HEK293T (cell line): ENCODE results near the gene KIRREL1.

Experiments
- CTCF ChIA-PET: fragments of 350-600 bp; formaldehyde crosslinking; extraction: SDS; loops from one replicate; lab custom pipeline; 2021; ENCODE audit warnings: antibody characterized with exemption, inconsistent platforms; lab: Yijun Ruan, JAX
- POLR2A ChIA-PET: fragments of 350-600 bp; formaldehyde crosslinking; extraction: SDS; loops from one replicate; lab custom pipeline; 2020; ENCODE audit warnings: antibody characterized with exemption, inconsistent platforms; lab: Yijun Ruan, JAX
- DNase-seq: peaks from one replicate; pipeline ENCODE4 v3.0.0; 2012; ENCODE audit warnings: mixed read lengths; ENCODE audit errors: extremely low spot score
- ARNT ChIP-seq: fragments of 450-650 bp; IDR thresholded peaks from 2 replicates; pipeline ENCODE4 v1.6.1; 2017; ENCODE audit warnings: mild to moderate bottlenecking
- BHLHE40 ChIP-seq: fragments of 450-650 bp; IDR thresholded peaks from 2 replicates; pipeline ENCODE4 v1.6.1; 2016; ENCODE audit warnings: mild to moderate bottlenecking, moderate library complexity, borderline replicate concordance
- CTBP1 ChIP-seq: fragments of 450-650 bp; IDR thresholded peaks from 2 replicates; pipeline ENCODE4 v1.6.1; 2016; ENCODE audit warnings: borderline replicate concordance
- ELF4 ChIP-seq: fragments of 450-650 bp; IDR thresholded peaks from 2 replicates; pipeline ENCODE4 v1.6.1; 2017; ENCODE audit warnings: antibody characterized with exemption
- FOXA1 ChIP-seq: fragments of 450-650 bp; IDR thresholded peaks from 2 replicates; pipeline ENCODE4 v1.6.1; 2016; ENCODE audit warnings: mild to moderate bottlenecking
- FOXK2 ChIP-seq: fragments of 450-650 bp; IDR thresholded peaks from 2 replicates; pipeline ENCODE4 v1.6.1; 2016; ENCODE audit warnings: mild to moderate bottlenecking
- FOXM1 ChIP-seq: fragments of 450-650 bp; IDR thresholded peaks from 2 replicates; pipeline ENCODE4 v1.6.1; 2017; ENCODE audit warnings: mild to moderate bottlenecking, borderline replicate concordance
- HDGF ChIP-seq: fragments of 450-650 bp; IDR thresholded peaks from 2 replicates; pipeline ENCODE4 v1.6.1; 2017; ENCODE audit warnings: antibody characterized with exemption, borderline replicate concordance
- L3MBTL2 ChIP-seq: fragments of 450-650 bp; conservative IDR thresholded peaks from 2 replicates; pipeline ENCODE4 v1.6.1; 2016; ENCODE audit warnings: mild to moderate bottlenecking
- LEF1 ChIP-seq: fragments of 450-650 bp; IDR thresholded peaks from 2 replicates; pipeline ENCODE4 v1.6.1; 2017; ENCODE audit warnings: mild to moderate bottlenecking, borderline replicate concordance
- NFRKB ChIP-seq: fragments of 450-650 bp; IDR thresholded peaks from 2 replicates; pipeline ENCODE4 v1.6.1; 2016; ENCODE audit warnings: mild to moderate bottlenecking, moderate library complexity
- SP1 ChIP-seq: fragments of 450-650 bp; IDR thresholded peaks from 2 replicates; pipeline ENCODE4 v1.6.1; 2017
- SUZ12 ChIP-seq: fragments of 450-650 bp; IDR thresholded peaks from 2 replicates; pipeline ENCODE4 v1.6.1; 2016; ENCODE audit warnings: mild to moderate bottlenecking
- TARDBP ChIP-seq: fragments of 450-650 bp; IDR thresholded peaks from 2 replicates; pipeline ENCODE4 v1.6.1; 2016
- ZNF384 ChIP-seq: fragments of 450-650 bp; IDR thresholded peaks from 2 replicates; pipeline ENCODE4 v1.6.1; 2016
- TF ChIP-seq, protein P1 (sequence below): fragments of 450-650 bp; IDR thresholded peaks from 2 replicates; pipeline ENCODE4 v1.6.1; 2016

KIRREL1 gene

DNA sequence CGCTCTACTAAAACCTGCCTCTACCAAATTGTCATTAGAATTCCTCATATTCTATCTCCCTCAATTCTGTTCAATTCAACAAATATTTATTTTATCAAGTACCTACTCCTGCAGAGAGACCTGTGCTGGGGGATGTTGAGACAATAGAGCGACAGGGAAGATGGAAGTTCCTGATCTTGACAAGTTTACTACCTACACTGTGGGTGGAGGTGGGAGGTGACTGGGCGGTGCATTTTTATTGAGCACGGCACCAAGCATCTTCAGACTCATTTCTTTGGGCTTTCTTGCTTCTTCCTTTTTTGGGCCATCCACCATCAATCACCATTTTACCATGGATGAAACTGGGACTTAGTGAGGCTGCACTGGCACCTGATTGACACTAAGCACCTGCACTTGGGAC, 61.3 kb downstream of the KIRREL1 start:
- POLR2A ChIA-PET: no interaction called here
- TF ChIP-seq BHLHE40 (no peak), SUZ12 (no peak), FOXK2 (no peak), ELF4 (no peak)
- CTCF ChIA-PET: interaction anchor here (1.3 to 2.5 kb wide), 2 partner anchors 32 to 70 kb away, joined by 4 to 7 read pairs; no protein-coding TSS in a partner anchor

DNA sequence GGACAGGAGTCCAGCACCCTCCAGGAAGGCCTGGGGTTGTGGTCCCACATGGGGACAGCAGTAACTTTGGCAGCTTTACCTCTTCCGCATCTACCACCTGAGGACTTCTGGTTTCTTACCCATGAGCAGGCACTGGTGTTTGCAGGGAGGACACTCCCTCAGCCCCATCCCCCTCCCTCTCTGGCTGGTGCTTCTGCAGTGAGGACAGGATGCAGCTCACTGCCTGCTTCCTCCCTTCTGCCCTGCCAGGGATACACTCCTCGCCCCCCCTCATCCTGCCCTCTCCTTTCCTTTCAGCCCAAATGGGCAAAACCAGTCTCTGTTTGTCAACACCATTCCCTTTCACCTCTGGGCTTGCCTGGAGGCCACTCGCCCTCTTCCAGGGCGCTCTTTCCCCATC, 62.4 kb downstream of the KIRREL1 start:
- CTCF ChIA-PET: no interaction called here
- DNase-seq: no peak
- POLR2A ChIA-PET: no interaction called here
- no peak for TF ChIP-seq SUZ12
- no peak for TF ChIP-seq BHLHE40
- TF ChIP-seq FOXA1: no peak
- no peak for TF ChIP-seq L3MBTL2
- TF ChIP-seq ZNF384: no peak
- TF ChIP-seq ARNT: no peak
- TF ChIP-seq LEF1: no peak
- TF ChIP-seq, protein P1, sequence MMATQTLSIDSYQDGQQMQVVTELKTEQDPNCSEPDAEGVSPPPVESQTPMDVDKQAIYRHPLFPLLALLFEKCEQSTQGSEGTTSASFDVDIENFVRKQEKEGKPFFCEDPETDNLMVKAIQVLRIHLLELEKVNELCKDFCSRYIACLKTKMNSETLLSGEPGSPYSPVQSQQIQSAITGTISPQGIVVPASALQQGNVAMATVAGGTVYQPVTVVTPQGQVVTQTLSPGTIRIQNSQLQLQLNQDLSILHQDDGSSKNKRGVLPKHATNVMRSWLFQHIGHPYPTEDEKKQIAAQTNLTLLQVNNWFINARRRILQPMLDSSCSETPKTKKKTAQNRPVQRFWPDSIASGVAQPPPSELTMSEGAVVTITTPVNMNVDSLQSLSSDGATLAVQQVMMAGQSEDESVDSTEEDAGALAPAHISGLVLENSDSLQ: no peak
- no peak for TF ChIP-seq FOXM1
- no peak for TF ChIP-seq ELF4
- TF ChIP-seq CTBP1: no peak
- no peak for TF ChIP-seq TARDBP
- no peak for TF ChIP-seq SP1
- no peak for TF ChIP-seq HDGF
- TF ChIP-seq NFRKB: no peak
- TF ChIP-seq FOXK2: no peak

More for the DNA sequence above, 61.3 kb downstream of the KIRREL1 start:
- no peak for DNase-seq

DNA sequence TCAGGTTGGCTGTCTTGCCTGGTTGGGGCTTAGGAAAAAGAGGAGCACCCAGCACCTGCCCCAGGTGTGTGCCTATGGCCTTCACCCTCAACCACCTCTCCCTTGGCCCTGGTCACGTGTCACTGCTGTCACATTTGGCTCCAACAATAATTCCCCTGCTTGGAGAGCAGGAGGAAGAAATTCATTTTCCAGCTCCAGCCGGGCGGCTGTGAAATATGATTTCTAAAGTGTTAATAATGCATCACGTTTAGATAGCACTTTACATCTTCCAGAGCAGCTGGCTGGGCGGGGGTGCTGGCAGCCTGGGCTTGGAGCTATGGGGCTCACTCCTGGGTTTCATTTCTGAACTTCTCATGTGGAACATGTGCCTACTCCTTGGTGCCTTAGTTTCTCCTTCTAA, 63.1 kb downstream of the KIRREL1 start:
- no peak for DNase-seq
- no peak for TF ChIP-seq BHLHE40
- TF ChIP-seq SUZ12: no peak
- ChIA-PET CTCF (no interaction called here), POLR2A (no interaction called here)

DNA sequence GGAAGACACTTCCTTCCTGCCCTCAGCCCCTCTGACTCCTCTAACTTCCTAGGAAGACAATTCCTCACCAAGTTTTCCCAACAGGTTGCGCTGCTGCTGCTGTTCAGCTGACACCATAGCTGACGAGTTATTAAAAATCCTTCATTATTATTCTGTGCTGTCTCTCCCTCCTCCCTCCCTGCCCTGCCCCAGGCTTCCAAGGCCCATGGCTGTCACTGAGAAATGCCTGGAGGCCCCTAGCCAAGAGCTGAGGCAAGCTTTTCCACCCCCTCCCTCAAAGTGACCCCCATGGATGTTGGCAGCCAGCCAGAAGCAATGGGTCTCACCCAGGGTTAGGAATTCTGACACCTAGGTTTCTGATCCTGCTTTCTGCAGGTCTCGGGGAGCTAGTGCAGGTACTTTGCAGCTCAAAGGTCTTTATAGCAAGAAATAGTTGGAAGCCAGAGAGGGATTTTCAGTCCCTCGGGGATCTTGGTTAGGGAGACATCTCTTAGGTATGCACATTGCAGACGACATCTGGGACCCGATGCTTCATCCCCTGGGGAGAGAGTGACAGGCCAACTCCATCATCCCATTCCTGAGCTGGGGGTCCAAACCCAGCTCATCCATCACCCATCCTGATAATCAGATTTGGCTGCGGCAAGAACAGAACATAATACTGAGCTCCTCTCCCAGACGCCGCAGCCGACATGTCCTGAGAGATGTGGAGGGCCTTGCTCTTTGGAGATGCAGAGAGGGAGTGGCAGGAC, 65.0 kb downstream of the KIRREL1 start:
- CTCF ChIA-PET: no interaction called here
- TF ChIP-seq BHLHE40 (no peak), ZNF384 (no peak), FOXA1 (no peak), CTBP1 (no peak), SP1 (no peak), FOXK2 (no peak)
- no peak for DNase-seq
- POLR2A ChIA-PET: no interaction called here

DNA sequence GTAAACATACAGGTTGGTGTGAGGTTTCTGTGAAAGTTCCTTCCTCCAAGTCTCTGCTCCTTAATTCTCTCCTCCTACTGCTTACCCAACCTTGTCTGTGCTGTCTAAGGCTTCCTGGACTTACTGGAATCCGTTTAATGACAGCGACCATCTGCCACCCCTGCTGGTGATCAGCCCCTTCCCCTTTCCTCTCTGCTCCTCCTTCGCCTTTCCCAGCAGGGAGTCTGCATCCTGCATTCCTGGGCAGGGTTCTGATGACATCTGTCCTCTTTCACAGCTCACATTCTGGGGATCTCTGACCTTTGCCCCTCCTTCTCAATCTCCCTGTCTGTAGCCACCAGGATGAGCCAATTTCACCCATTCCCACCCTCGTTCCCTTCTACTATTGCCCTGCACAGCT, 66.5 kb downstream of the KIRREL1 start:
- ChIA-PET POLR2A (no interaction called here), CTCF (no interaction called here)
- no peak for TF ChIP-seq NFRKB
- no peak for DNase-seq

DNA sequence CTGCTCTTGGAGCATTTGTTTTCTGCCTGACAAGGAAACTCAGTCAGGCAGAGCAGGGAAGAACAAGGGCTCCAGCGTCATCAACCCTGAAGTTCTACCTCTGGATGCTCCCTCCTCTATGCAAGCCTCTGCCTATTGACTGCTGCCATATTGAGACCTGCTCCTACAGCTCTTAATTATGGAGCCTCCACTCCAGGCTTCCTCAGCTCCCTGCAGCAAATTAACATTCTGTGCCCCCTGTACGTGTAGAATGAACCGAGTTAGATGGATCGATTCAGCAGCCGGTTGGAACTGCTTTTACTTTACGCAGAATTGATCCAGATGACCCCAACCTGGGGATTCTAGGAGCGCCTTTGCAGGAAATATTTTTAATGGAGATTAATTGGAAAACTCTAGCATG, 68.7 kb downstream of the KIRREL1 start:
- TF ChIP-seq SP1 (no peak), ZNF384 (no peak), HDGF (no peak), ARNT (no peak), ELF4 (no peak), L3MBTL2 (no peak), SUZ12 (no peak), FOXA1 (no peak)
- TF ChIP-seq, protein P1: no peak
- ChIA-PET CTCF (no interaction called here), POLR2A (no interaction called here)
- DNase-seq: no peak

DNA sequence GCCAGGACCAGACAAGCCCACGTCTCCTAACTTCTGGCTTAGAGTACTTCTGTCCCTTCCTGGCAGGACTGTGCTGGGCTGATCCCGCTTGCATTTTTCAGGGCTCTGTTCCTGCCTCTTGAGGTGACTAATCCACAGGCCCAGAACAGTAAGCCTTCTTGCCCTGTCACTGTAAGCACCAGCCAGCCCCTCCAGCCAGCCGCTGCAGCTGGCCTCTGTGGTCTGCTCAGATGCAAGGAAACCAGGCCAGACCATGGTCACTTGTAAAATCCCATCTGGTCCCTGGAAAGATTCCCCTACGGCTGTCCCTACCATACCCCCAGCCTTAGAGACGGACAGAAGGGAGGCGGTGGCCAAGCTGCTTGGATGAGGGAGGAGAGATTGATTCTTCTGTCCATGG, 74.2 kb downstream of the KIRREL1 start:
- ChIA-PET POLR2A (interaction anchor here (1.5 kb wide), 1 partner anchor 8 kb away, joined by 3 read pairs; no protein-coding TSS in a partner anchor), CTCF (no interaction called here)
- DNase-seq: no peak
- TF ChIP-seq, protein P1: no peak
- TF ChIP-seq ZNF384 (no peak), FOXA1 (no peak), ELF4 (no peak), FOXM1 (no peak), CTBP1 (no peak), ARNT (no peak), SP1 (no peak), BHLHE40 (no peak), LEF1 (no peak), FOXK2 (no peak), NFRKB (no peak), HDGF (no peak)
